DND-41 (cell line): Measurements from ENCODE around the gene EXOC3L4.

Experiments used
- CTCF ChIP-seq: IDR thresholded peaks from 2 replicates; pipeline ENCODE4 v1.5.1; 2012; ENCODE audit warnings: borderline replicate concordance, low read length, moderate library complexity, mild to moderate bottlenecking; ENCODE audit not compliant: poor library complexity, severe bottlenecking; ENCODE audit errors: extremely low read depth
- EZH2 ChIP-seq: IDR thresholded peaks from 3 replicates; pipeline ENCODE4 v1.6.1; 2012; ENCODE audit warnings: borderline replicate concordance, low read depth, mild to moderate bottlenecking, moderate library complexity, low read length, inconsistent platforms; ENCODE audit not compliant: severe bottlenecking

- no peak for TF ChIP-seq CTCF
- TF ChIP-seq EZH2: no peak
Measured at GRCh38 chr14:103045371-103045869, 49.1 kb upstream of the EXOC3L4 start.
